HG03571 (cell line): ENCODE results near the gene ANKRD34A.
A peak's percentile ranks its signal among the peaks of the same experiment; 100 is the strongest.

Experiments used
- ATAC-seq: cut with Tn5 transposase; IDR thresholded peaks from one replicate; pipeline ENCODE4 v1.9.1; 2021; ENCODE audit not compliant: unreplicated experiment

The ANKRD34A gene

DNA sequence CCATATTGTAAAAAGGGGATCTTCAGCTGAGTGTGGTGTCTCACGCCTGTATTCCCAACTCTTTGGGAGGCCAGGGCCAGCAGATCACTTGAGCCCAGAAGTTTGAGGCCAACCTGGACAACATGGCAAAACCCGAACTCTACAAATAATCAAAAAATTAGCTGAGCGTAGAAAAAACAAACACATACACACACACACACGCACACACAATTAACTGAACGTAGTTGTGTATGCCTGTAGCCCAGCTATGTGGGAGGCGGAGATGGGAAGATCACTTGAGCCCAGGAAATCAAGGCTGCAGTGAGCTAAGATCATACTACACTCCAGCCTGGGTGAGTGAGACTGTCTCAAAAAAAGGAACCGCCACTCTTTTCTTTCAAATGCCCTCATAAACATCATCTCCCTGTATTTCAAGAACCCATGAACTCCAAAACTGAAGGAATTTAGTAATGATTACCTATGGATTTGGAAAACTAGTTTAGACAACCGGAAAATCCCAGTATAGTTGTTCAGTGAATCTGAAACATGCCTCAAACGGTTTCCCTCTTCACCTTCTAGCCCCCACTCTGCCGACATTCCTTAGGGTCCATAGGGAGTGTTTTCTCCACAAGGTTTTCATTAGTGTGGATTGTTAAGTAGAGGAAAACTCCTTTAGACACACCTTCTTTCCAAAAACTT lies 27.5 kb upstream of the ANKRD34A start:
- no peak for ATAC-seq

DNA sequence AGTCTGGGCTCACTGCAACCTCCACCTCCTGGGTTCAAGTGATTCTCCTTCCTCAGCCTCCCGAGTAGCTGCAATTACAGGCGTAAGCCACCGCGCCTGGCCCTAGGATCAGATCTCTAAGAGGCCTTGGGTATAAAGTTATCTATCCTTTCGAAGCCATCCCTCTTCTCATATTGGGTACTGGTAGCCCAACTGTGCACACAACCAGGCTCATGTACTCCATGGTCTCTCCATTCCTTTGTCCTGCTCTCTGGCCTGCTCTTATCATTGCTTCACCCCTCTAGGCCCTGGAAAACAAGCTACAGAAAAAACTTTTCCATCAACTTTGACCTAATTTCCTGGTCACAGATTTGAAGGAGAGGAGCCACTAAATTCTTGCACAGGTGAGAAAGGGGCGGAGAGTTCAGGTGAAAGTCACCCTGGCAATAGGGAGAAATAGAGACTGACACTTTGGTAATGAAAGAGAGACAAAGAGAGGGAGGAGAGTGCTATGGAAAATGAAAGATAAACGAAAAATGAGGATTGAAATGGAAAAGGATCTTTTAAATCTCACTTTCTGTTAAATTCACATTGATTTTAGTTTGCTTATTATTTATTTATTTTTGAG lies 26.0 kb upstream of the ANKRD34A start:
- no peak for ATAC-seq

DNA sequence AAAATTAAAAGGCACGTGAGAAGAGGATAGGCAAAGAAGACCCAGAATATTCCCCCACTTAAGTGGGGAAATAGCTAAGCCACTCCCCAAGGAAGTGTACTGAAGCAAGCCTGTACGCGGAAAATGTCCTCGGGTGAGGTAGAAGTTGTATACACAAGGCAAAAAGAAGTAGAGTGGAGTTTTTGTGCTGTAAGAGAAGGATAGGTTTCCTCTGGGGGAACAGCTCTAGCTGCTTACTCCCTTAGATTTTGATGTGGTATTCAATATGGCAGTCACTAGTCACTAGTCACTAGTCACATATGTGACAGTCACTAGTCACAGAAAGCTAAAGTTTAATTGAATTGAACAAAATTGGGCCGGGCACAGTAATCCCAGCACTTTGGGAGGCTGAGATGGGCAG lies 24.4 kb upstream of the ANKRD34A start:
- ATAC-seq = no peak

DNA sequence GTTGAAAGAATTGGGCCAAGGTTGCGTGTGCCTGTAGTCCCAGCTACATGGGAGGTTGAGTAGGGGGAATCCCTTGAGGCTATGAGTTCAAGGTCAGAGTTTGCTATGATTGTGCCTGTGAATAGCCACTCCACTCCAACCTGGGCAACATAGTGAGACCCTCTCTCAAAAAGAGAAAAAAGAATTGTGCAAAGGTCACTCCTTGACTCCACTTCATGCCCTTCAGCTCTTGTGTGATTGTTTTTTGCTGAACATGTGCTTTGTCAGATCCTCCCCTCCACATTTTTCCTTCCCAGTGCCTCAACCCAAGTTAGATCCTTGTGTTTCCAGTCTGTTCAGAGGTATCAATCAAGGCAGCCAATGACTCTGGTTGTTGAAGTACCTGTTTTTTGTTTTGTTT lies 23.6 kb upstream of the ANKRD34A start:
- no peak for ATAC-seq

DNA sequence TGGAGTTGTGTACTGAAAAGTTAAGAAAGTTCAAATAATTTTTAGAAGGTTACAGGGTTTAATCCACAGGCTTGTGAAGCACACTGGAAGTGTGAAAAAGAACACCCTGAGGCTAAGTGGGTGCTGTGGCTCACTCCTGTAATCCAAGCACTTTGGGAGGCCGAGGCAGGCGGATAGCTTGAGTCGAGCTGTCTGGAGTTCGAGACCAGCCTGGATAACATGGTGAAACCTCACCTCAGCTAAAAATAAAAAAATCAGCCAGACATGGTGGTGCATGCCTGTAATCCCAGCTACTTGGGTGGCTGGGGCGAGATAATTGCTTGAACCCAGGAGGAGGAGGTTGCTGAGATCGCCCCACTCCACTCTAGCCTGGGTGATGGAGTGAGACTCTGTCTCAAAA lies 22.2 kb upstream of the ANKRD34A start:
- ATAC-seq = no peak

DNA sequence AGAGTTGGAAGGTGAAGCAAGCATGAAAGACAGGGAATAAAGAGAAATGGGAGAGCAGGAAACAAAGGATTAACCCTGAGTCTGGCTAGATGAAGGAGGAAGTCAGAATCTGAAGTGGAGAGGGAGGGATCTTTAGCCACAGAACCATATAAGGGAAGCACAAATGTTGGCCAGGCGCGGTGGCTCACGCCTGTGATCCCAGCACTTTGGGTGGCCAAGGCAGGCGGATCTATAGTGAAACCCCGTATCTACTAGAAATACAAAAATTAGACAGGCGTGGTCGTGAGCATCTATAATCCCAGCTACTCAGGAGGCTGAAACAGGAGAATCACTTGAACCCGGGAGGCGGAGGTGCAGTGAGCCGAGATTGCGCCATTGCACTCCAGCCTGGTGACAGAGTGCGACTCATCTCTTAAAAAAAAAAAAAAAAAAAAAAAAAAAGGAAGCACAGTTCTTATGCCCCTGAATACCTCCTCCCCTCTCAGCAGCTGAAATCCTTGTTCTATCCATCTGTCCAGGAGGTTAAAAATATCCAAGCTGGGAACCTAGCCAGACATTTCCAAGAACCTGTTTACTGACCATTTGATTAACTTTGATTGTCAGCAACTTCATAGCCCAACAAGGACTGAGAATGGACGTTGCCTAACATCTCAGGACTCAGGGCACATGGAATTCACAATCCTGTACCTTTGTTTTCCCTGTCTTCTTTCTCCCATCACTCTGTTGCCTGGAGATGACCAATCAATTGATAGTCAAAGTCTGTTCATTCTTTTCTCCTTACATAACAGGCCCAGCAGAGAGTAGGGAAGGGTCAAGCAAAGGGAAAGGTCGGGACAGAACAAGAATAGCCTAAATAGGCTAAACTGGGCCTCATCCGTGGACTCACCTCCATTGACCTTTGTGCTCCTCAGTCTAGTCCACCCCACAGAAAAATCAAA lies 21.4 kb upstream of the ANKRD34A start:
- ATAC-seq = no peak

DNA sequence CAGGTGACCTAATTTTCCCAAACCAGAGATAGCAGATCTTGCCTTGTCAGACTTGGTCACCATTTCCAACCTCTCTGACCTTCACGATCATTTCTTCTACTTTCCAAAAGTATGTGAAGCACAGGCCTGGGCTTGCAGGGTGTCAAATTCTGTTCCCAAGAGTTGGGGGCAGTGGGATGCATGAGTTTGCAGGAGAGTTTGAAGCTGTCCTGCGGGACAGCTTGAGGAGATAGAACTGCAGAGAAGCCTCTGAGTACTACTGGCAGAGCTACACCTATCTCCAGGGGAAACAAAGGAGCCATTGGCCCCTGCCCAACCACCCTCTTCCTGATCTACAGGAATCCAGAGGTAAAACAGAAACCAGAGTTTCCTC lies 20.7 kb upstream of the ANKRD34A start:
- no peak for ATAC-seq

DNA sequence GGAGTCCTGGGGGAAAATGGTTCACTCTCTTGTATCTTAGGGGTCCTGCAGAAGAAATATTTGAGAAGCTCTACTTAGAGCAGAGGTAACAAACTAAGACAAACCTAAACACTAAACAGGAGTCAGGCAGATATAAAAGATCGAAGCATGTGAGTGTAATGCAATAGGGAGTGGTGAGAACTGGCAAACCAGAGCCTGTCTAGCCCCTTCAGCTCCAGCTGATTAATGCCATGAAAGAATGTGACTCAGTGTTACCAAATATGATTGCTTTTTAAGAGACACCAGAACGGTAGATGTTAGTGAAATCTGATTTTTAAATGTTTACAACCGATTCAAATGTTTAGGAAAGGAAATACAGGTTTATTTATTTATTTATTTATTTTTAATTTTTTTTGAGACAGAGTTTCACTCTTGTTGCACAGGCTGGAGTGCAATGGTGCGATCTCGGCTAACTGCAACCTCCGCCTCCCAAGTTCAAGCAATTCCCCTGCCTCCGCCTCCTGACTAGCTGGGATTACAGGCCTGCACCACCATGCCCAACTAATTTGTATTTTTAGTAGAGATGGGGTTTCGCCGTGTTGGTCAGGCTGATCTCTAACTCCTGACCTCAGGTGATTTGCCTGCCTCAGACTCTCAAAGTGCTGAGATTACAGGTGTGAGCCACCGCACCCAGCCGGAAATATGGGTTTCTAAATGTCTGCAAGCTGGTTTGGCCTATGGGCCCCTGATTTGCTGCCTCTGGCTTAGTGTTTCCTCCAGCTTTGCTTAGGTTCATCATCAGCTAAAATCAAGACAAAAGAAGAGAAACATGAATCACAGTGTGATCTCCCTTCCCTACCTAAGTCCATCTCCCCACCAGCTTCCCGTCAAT lies 19.8 kb upstream of the ANKRD34A start:
- ATAC-seq = no peak

DNA sequence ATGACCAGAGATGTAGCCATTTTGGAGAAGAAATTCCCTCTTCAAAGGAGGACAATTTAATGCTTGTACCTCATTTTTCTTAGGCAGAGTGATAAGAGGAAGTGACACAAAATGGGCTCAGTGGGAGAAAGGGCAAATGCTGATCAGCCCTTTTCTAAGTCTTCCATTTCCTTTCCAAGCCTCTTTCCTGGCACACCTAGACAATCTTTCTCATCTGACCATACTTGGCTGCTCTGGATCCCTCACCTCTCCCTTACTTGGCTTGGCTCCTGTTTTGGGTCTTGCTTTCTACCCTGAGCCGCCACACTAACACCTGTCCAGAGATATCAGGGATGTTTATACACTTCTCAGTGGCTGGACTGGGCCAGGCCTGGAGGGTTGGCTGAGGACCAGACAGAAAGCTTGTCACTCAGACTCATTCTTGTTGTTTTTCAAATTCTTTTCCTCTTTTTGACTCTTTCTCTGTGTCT lies 18.9 kb upstream of the ANKRD34A start:
- ATAC-seq = no peak

DNA sequence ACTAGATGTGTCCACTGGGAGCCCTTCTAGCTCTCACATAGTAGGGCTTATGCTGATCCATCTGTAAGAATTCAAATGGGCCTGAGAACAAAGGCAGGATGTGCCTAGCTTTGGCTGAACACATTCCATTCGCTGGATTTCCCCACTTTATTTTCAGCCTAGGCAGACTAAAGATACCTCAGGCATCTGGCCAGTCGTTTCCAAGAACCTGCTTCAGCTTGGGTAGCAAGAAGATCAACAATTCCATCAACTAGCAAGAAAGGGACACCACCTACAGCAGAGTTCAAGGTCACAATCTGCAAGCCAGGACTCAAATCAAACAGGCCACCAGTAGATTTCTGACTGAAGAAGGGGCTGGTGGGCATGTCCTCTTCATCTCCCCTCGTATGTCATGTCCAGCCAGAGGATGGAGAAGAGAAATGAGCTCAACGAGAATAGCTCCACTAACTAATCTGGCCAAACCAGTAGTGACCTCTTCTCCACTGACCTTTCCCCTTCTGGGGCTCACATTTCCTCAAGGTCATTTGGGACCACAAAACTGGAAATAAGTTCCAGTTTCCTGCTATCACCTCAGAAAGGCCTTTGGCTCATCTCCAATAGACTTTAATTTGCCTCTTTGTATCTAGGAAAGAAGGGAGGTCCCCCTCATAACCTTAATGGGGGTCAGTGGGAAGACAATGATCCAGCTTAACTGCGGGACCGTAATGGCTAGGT lies 17.8 kb upstream of the ANKRD34A start:
- no peak for ATAC-seq

DNA sequence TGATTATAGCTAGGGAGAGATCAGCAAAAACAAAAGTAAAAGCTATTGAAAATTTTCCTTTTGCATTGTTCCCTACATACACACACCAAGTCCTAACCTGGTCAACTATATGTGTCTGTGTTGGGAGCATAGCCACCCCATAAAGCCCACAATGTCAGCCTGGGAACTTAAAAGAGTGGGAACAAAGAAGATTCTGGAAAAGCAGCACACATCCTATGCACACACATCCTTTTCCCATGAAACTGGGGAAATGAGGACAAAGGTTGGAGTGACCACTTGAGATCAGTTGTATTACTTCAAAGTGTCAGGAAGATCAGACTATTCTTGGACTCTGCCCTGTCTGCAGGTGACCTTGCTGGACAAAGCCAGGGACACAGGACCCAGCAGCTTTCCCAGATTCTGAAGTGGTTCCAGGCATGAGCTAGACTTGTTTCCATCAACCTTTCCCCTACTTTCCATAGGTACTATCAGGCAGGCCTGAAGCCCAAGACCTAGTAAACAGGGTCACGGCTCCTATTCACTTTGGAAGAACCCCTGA lies 16.2 kb upstream of the ANKRD34A start:
- ATAC-seq = no peak

DNA sequence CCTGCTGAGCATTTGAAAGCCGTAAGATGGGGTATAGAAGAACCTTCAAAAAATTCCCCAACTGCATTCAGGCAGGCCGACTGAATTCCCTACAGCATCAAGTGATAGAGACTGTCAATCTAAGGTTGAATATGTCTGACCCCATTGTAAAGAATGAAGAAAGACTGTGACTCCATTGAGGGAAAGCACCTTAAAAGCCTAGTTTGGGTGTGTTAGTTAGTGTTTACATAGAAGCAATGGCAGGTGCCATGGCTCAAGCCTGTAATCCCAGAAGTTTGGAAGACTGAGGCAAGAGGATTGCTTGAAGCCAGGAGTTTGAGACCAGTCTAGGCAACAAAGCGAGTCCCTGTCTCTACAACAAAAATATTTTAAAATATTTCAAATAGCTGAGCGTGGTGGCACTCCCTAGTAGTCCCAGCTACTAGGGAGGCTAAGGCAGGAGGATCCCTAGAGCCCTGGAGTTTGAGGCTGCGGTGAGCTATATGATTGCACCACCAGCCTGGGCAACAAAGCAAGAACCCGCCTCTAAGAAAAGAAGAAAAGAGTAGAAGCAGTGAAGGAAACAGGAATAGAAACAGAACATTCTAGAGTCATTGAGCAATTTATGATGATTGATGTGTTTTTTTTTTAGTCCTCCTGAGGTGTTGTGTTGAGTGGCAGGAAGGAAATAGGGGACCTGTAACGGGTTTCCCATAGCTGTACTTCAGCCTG lies 15.5 kb upstream of the ANKRD34A start:
- peak; percentile 8 for ATAC-seq

DNA sequence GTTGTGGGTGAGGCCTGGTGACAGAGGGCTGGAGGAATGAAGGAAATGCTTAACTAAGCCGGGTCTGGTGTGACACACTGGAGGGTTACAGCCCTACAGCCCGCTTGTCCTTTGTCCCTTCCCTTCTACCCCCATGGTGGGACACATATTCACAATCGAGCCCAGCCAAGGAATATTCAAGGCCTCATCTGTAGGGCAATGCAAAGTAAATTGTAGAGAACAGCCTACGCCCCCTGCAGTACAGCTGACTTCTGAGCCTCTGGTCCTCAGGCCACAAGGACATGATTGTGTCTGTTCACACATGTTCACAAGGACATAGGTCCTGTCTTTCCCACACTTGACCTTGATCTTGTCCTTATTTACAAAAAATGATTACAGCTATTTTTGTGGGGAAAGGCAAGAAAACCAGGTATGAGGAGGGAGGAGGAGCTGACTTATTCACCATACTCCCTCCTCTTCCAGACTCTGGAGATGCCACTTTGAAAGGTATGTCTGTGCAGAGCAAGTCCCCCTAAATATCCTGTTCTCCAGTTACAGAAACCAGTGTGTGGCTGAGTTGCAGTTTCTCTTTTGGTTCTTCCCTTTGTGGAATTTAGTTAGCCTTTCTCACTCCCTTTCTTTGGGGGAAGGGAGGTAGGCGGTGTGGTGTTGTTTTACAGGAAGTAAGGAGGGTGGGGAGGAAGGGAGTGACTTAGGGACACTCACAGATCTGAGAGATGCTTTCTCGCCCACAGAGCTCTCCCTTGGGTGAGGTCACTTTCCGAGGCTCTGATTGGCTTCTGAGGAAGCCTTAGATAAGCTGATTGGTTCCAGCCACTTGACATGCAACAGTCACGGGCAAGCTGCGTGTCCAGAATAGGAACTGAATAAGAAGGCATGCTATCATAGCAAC lies 14.7 kb upstream of the ANKRD34A start:
- ATAC-seq = peak; percentile 89

DNA sequence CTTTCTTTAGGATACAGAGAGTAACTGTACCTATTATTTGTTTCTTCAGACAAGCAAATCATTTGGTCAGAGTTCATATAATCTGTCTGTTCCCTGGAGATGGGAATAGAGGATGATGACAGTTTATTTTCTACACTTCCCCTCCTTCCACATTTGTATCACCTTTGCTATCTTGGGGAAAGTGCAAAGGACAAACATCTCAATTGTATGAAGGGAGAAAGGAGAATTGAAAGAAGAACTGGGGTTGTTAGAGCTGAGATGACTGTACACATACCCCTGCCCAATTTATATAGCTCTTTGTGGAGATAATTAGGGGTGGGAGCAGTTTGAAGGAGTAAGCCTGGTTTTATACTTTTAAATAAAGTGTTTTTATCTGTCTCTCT lies 14.1 kb upstream of the ANKRD34A start:
- no peak for ATAC-seq

DNA sequence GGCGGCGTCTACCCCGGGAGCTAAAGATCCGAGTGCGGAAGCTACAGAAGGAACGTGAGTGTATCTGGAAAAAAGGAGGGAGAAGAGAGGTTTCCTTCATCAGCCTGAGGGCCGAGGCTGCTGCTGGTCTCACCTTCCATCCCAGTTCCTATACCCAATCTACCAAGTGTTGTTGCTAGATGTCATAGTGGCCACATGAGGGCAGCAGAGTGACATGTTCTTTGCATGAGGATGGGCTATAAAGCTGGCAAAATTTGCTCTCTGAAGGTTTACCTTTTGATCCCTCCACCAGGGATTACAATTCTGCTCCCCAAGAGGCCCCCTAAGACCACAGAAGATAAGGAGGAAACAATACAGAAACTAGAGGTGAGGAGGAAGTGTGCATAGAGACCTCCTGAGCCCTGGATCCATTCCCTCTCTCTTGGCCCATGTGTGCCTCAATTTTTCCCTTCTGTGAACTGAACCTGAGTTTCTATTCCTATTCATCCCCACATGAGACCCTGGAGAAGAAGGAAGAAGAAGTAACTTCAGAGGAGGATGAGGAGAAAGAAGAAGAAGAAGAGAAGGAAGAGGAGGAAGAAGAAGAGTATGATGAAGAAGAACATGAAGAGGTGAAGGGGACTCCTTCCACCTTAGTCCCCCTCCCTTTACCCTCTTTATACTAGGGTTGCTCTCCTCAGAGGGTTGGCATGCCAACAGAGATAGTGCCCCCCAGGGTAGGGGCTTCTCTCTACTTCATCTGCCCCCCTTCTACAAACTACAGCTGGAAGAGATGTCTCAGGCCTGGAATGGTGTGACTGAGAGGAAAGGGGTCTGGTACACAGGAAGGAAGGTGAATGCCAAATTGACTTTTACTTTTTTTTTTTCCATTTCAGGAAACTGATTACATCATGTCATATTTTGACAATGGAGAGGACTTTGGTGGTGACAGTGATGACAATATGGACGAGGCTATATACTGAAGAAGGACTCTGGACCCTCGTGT lies 13.4 kb upstream of the ANKRD34A start:
- no peak for ATAC-seq

DNA sequence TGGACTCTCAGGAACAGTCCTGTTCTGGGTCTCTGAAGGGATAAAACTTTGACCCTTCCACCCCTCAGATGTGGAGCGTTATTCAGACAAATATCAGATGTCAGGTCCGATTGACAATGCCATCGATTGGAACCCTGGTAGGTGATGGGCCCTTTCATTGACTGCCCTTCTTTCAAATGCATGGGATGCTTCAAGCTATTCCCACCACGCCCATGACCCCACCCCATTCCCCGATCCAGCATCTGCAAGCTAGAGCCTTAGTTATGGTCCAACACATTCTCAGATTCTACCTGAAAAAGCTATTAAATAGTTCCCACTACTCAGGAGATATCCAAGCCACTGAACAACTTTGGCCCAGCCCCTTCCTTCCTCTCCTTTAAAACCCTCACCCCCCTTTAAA lies 12.6 kb upstream of the ANKRD34A start:
- no peak for ATAC-seq

DNA sequence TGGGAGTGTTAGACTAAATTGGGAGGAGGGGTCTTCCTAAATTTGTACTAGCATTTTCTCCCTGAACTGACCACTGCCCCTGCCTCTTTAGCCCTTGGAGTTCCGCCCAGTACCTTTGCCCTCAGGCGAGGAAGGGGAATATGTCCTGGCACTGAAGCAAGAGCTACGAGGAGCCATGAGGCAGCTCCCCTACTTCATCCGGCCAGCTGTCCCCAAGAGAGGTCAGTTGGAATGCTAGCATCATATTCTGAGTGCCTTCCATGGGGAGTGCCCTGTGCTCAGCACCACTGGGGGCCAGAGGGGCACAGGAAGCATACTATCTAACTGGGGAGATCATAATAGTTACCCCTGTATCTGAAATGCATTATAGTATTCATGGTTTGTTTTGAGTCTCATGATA lies 10.8 kb upstream of the ANKRD34A start:
- no peak for ATAC-seq
